NT2/D1 (cell line): ENCODE data around the gene UGT1A10.

Experiments
- SUZ12 ChIP-seq: IDR thresholded peaks from 2 replicates; pipeline ENCODE4 v1.6.1; 2011; ENCODE audit not compliant: insufficient read length, insufficient read depth; ENCODE audit errors: extremely low read depth
- YY1 ChIP-seq: IDR thresholded peaks from 2 replicates; pipeline ENCODE4 v1.6.1; 2011; ENCODE audit not compliant: insufficient read length, insufficient read depth
- ZNF274 ChIP-seq: IDR thresholded peaks from 2 replicates; pipeline ENCODE4 v1.6.1; 2011; ENCODE audit warnings: mild to moderate bottlenecking, low read depth, low read length

DNA sequence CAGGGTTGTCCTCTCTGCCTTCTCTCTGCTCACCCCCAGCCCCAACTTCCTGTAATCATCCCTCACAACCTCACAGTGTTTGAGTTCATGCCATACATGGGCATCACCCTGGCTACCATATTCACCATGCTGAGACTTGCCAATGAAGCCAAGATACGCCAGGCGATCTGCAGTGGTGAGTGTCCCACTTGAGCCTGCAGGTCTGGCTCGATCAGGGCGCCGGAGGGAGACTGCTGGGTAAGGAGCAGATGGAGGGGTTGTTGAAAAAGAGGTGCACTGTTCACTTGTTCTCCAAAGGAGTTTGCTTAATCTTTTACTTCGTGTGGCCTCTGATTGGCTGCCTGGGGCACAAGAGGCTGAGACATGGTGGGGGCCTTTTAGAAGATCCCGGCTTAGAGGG, 156.5 kb downstream of the UGT1A10 start:
- TF ChIP-seq YY1 (no peak), SUZ12 (no peak), ZNF274 (no peak)
